ENCODE data around the gene SLC8B1. TPM values are rescaled to one million over a fixed set of nuclear protein-coding genes. Genes with fewer than 3 reads are reported as not detected.

Gene SLC8B1
- total and polyA plus RNA-seq, 2 donors (not counting 3 experiments of a cell fraction or from before 2014, with no cell fraction given), result 29.9 to 45.4 TPM

DNA sequence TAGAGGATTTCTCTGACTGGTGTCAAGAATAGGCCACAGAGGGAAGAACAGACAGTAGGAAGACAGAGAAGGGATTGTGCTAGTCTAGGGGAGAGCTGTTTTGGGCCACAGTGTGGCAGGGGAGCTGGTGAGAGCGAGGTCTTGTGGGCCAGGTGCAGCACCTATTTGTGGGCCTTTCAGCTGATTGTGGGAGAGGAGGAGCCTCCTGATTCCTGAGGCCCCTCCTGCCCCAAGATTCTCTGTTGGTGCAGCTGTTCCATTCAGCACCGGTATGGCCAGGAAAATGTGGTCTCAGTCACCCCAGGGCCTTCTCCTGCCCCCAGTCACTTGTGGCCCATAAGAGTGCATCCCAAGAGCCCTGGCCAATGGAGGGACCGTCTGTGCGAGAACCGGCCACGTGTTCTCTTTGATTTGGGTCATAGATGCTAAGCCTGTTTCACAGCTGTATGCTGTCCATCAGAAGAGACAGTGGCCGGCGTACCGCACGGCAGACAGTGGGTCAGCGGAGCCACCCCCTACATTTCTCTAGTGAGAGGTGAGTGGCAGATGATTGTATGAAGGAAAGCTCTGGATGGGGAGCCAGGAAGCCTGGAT is 86.0 kb downstream of the SLC8B1 start:
- Histone ChIP-seq H3K9me1 (replicated peaks; ENCODE audit: control insufficient read depth, extremely low read depth, insufficient read depth, low read length) (no peaks in the 10 kb centered on the region), H3K27me3 (ENCODE audit: control insufficient read depth in 2 of 2, insufficient read depth in 2 of 2, low read length in 2 of 2) (no peaks in the 10 kb centered on the region), H3K79me2 (ENCODE audit: control insufficient read depth, insufficient read depth, low read length) (no peaks in the 10 kb centered on the region), H3K9me3 (replicated peaks; ENCODE audit: control insufficient read depth, insufficient read depth, low read length) (no peaks in the 10 kb centered on the region), H3K9ac (replicated peaks; ENCODE audit: extremely low read depth, insufficient read depth, low read length) (no peak overlapping the region), H2AFZ (ENCODE audit: low read depth, low read length) (no peak overlapping the region), H4K20me1 (replicated peaks; ENCODE audit: control insufficient read depth, extremely low read depth, insufficient read depth, low read length) (no peaks in the 10 kb centered on the region), H3K36me3 (ENCODE audit: control insufficient read depth in 2 of 2, extremely low read depth in 1 of 2, insufficient read depth in 2 of 2, low read length in 2 of 2) (peaks cover 0 to 3% of the 10 kb centered on the region in 2 experiments), H3K4me2 (ENCODE audit: insufficient read depth, low read length) (no peak overlapping the region), H3K4me1 (ENCODE audit: control insufficient read depth, extremely low read depth, insufficient read depth, low read length) (peaks cover 28% of the 10 kb centered on the region), H3K4me3 (replicated peaks in 1 of 3; ENCODE audit: insufficient read depth in 1 of 3, low read depth in 1 of 3, low read length in 3 of 3) (no peak overlapping the region), H3K27ac (ENCODE audit: insufficient read depth, low read depth, low read length) (no peak overlapping the region)
- no TSS peak for BruUV-seq (replicated peaks)
- dilution Hi-C loops (cut with MboI; ENCODE audit: extremely low pct_ligation_motif_present, low sequenced_read_pairs), result no loop called here
- FAIRE-seq, result no peak
- TF ChIP-seq GATA2 (IDR thresholded peaks at IDR 0.05; ENCODE audit: insufficient read depth, insufficient read length, low read depth, low read length) (no peak), EZH2 (IDR thresholded peaks at IDR 0.05; ENCODE audit: borderline replicate concordance, low read depth, low read length, severe bottlenecking) (no peak), POLR2AphosphoS5 (IDR thresholded peaks at IDR 0.05; ENCODE audit: insufficient read depth, low read depth, low read length) (no peak), JUN (IDR thresholded peaks at IDR 0.05; ENCODE audit: borderline replicate concordance, insufficient read depth, insufficient read length, low read depth) (no peak), FOS (IDR thresholded peaks at IDR 0.05; ENCODE audit: borderline replicate concordance, insufficient read depth, low read length) (no peak), POLR2A (IDR thresholded peaks at IDR 0.05; ENCODE audit: low read depth, low read length) (no peak), MYC (IDR thresholded peaks at IDR 0.05; ENCODE audit: low read depth, low read length) (no peak)
- TF ChIP-seq, protein P1, sequence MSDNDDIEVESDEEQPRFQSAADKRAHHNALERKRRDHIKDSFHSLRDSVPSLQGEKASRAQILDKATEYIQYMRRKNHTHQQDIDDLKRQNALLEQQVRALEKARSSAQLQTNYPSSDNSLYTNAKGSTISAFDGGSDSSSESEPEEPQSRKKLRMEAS (IDR thresholded peaks at IDR 0.05; ENCODE audit: insufficient read depth, insufficient read length), result no peak
- TF ChIP-seq, protein P2, sequence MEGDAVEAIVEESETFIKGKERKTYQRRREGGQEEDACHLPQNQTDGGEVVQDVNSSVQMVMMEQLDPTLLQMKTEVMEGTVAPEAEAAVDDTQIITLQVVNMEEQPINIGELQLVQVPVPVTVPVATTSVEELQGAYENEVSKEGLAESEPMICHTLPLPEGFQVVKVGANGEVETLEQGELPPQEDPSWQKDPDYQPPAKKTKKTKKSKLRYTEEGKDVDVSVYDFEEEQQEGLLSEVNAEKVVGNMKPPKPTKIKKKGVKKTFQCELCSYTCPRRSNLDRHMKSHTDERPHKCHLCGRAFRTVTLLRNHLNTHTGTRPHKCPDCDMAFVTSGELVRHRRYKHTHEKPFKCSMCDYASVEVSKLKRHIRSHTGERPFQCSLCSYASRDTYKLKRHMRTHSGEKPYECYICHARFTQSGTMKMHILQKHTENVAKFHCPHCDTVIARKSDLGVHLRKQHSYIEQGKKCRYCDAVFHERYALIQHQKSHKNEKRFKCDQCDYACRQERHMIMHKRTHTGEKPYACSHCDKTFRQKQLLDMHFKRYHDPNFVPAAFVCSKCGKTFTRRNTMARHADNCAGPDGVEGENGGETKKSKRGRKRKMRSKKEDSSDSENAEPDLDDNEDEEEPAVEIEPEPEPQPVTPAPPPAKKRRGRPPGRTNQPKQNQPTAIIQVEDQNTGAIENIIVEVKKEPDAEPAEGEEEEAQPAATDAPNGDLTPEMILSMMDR (IDR thresholded peaks at IDR 0.05; ENCODE audit: extremely low read depth in 1 of 2, insufficient read depth in 1 of 2, low read depth in 1 of 2, low read length in 2 of 2), result no peak
- DNase-seq (ENCODE audit: low read depth, low spot score), result no peak
- intact Hi-C loops (cut with micrococcal nuclease), result no loop called here
- POLR2A ChIA-PET, result no interaction called here
- CTCF ChIA-PET, result interaction anchor here (1.0 kb wide), 1 partner anchor 52 kb away, joined by 3 read pairs; no protein-coding TSS in a partner anchor

Small RNA genes within 50 kb of the gene (microRNA-seq; reads per million reads assigned to microRNA genes)
- gene MIR6762 (ENCODE audit: borderline number of aligned reads, borderline replicate concordance), result not detected

Small RNA genes within 50 kb of the gene (small RNA-seq; reads per million reads assigned to genes)
- gene MIR6762 (ENCODE audit: insufficient read depth, insufficient read length, low read depth, low replicate concordance), result not detected

Other genes with a start within 250 kb of the SLC8B1 start
- not detected in 2 replicates for gene RASAL1, start 199.3 kb downstream of the SLC8B1 start, total RNA-seq
- gene RASAL1, start 199.3 kb downstream of the SLC8B1 start, polyA plus RNA-seq, result not detected in 2 replicates
- gene CFAP73, start 185.4 kb downstream of the SLC8B1 start, total RNA-seq, result not detected in 2 replicates
- not detected in 2 replicates for gene CFAP73, start 185.4 kb downstream of the SLC8B1 start, polyA plus RNA-seq
- 76.4 and 90.0 TPM in 2 replicates for gene DDX54, start 149.6 kb downstream of the SLC8B1 start, total RNA-seq
- 41.9 and 54.1 TPM in 2 replicates for gene DDX54, start 149.6 kb downstream of the SLC8B1 start, polyA plus RNA-seq
- gene RITA1, start 149.4 kb downstream of the SLC8B1 start, total RNA-seq, result 20.4 and 20.7 TPM in 2 replicates
- 21.1 and 21.3 TPM in 2 replicates for gene RITA1, start 149.4 kb downstream of the SLC8B1 start, polyA plus RNA-seq
- 17.9 and 28.3 TPM in 2 replicates for gene TPCN1, start 113.6 kb downstream of the SLC8B1 start, total RNA-seq
- gene TPCN1, start 113.6 kb downstream of the SLC8B1 start, polyA plus RNA-seq, result 18.7 and 19.5 TPM in 2 replicates
- gene PLBD2, start 23.5 kb upstream of the SLC8B1 start, total RNA-seq, result 44.8 and 46.8 TPM in 2 replicates
- gene PLBD2, start 23.5 kb upstream of the SLC8B1 start, polyA plus RNA-seq, result 20.3 and 24.4 TPM in 2 replicates
- gene SDS, start 68.8 kb upstream of the SLC8B1 start, total RNA-seq, result not detected in 2 replicates
- gene SDS, start 68.8 kb upstream of the SLC8B1 start, polyA plus RNA-seq, result not detected in 2 replicates
- gene SDSL, start 87.3 kb upstream of the SLC8B1 start, total RNA-seq, result 3.7 and 5.7 TPM in 2 replicates
- gene SDSL, start 87.3 kb upstream of the SLC8B1 start, polyA plus RNA-seq, result 15.5 and 16.9 TPM in 2 replicates
- gene LHX5, start 136.8 kb upstream of the SLC8B1 start, total RNA-seq, result not detected in 2 replicates
- gene LHX5, start 136.8 kb upstream of the SLC8B1 start, polyA plus RNA-seq, result not detected in 2 replicates